MM.1S (cell line): ENCODE results near the gene SRSF5.

Source experiments
- DNase-seq: peaks from one replicate; pipeline ENCODE4 v3.0.0-alpha.2; 2015
- H2AFZ ChIP-seq: fragments of 300-600 bp; sonication (generic); 2 replicates; pipeline ENCODE4 v1.6.0; 2016; ENCODE audit warnings: antibody characterized with exemption, low read length
- H3F3A ChIP-seq: fragments of 300-600 bp; sonication (generic); 2 replicates; pipeline ENCODE4 v1.6.1; 2016; ENCODE audit warnings: mild to moderate bottlenecking, antibody characterized with exemption, low read length, moderate library complexity, mixed read lengths; ENCODE audit not compliant: insufficient read depth
- H3K27ac ChIP-seq: fragments of 300-600 bp; sonication (generic); 2 replicates; pipeline ENCODE4 v1.5.1; 2016; ENCODE audit warnings: mild to moderate bottlenecking, low read length
- H3K27me3 ChIP-seq: fragments of 300-600 bp; sonication (generic); replicated peaks from 2 replicates; pipeline ENCODE4 v1.6.0; 2016; ENCODE audit warnings: low read length; ENCODE audit not compliant: insufficient read depth
- H3K36me3 ChIP-seq: fragments of 300-600 bp; sonication (generic); replicated peaks from 2 replicates; pipeline ENCODE4 v1.6.1; 2016; ENCODE audit warnings: mild to moderate bottlenecking, low read length, mixed read lengths; ENCODE audit not compliant: insufficient read depth
- H3K4me1 ChIP-seq: fragments of 300-600 bp; sonication (generic); 2 replicates; pipeline ENCODE4 v1.6.1; 2016; ENCODE audit warnings: low read length, mixed read lengths
- H3K4me2 ChIP-seq: fragments of 300-600 bp; sonication (generic); 2 replicates; pipeline ENCODE4 v1.6.0; 2016; ENCODE audit warnings: low read depth, low read length
- H3K4me3 ChIP-seq: fragments of 300-600 bp; sonication (generic); 2 replicates; pipeline ENCODE4 v1.5.1; 2016; ENCODE audit warnings: low read length, mixed read lengths
- H3K79me2 ChIP-seq: fragments of 300-600 bp; sonication (generic); 2 replicates; pipeline ENCODE4 v1.6.1; 2016; ENCODE audit warnings: mixed run types, low read length, mixed read lengths
- H3K9ac ChIP-seq: fragments of 300-600 bp; sonication (generic); 2 replicates; pipeline ENCODE4 v1.6.1; 2016; ENCODE audit warnings: low read length, mixed read lengths
- H3K9me2 ChIP-seq: fragments of 300-600 bp; sonication (generic); replicated peaks from 2 replicates; pipeline ENCODE4 v1.6.1; 2016; ENCODE audit warnings: mild to moderate bottlenecking, low read length, mixed read lengths; ENCODE audit not compliant: insufficient read depth
- H3K9me3 ChIP-seq: fragments of 300-600 bp; sonication (generic); replicated peaks from 2 replicates; pipeline ENCODE4 v1.6.1; 2016; ENCODE audit warnings: mild to moderate bottlenecking, low read length, mixed read lengths; ENCODE audit not compliant: insufficient read depth
- H4K20me1 ChIP-seq: fragments of 300-600 bp; sonication (generic); 2 replicates; pipeline ENCODE4 v1.6.1; 2016; ENCODE audit warnings: mild to moderate bottlenecking, low read length, moderate library complexity, mixed read lengths; ENCODE audit not compliant: insufficient read depth
- EZH2 ChIP-seq: fragments of 300-600 bp; sonication (generic); optimal IDR thresholded peaks from 2 replicates; pipeline ENCODE3; 2017; ENCODE audit warnings: low read depth, mild to moderate bottlenecking, antibody characterized with exemption, low read length, mixed read lengths
- EZH2phosphoT487 ChIP-seq: fragments of 300-600 bp; sonication (generic); IDR thresholded peaks from 2 replicates; pipeline ENCODE4 v1.6.1; 2018; ENCODE audit warnings: antibody characterized with exemption, low read length
- TF ChIP-seq, protein P1 (sequence below): fragments of 300-600 bp; sonication (generic); IDR thresholded peaks from 2 replicates; pipeline ENCODE4 v1.5.1; 2016; ENCODE audit warnings: antibody characterized with exemption, low read length, mixed read lengths

SRSF5 gene

GRCh38 chr14:69780952-69781351 is 14.0 kb downstream of the SRSF5 start:
- no peaks in the 10 kb centered on the region for H3K79me2 ChIP-seq
- H2AFZ ChIP-seq: no peak overlapping the region
- H3K27me3 ChIP-seq: no peaks in the 10 kb centered on the region
- no peak for DNase-seq
- no peak overlapping the region for H3K9ac ChIP-seq
- no peaks in the 10 kb centered on the region for H3K4me1 ChIP-seq
- no peak for TF ChIP-seq EZH2phosphoT487
- TF ChIP-seq EZH2: no peak
- TF ChIP-seq, protein P1, sequence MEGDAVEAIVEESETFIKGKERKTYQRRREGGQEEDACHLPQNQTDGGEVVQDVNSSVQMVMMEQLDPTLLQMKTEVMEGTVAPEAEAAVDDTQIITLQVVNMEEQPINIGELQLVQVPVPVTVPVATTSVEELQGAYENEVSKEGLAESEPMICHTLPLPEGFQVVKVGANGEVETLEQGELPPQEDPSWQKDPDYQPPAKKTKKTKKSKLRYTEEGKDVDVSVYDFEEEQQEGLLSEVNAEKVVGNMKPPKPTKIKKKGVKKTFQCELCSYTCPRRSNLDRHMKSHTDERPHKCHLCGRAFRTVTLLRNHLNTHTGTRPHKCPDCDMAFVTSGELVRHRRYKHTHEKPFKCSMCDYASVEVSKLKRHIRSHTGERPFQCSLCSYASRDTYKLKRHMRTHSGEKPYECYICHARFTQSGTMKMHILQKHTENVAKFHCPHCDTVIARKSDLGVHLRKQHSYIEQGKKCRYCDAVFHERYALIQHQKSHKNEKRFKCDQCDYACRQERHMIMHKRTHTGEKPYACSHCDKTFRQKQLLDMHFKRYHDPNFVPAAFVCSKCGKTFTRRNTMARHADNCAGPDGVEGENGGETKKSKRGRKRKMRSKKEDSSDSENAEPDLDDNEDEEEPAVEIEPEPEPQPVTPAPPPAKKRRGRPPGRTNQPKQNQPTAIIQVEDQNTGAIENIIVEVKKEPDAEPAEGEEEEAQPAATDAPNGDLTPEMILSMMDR: no peak
- no peak overlapping the region for H3K27ac ChIP-seq
- H3K9me2 ChIP-seq: no peaks in the 10 kb centered on the region
- no peak overlapping the region for H3K4me3 ChIP-seq
- H3K36me3 ChIP-seq: no peaks in the 10 kb centered on the region
- no peak overlapping the region for H3K4me2 ChIP-seq
- H4K20me1 ChIP-seq: no peaks in the 10 kb centered on the region
- H3K9me3 ChIP-seq: no peaks in the 10 kb centered on the region
- no peaks in the 10 kb centered on the region for H3F3A ChIP-seq

DNA sequence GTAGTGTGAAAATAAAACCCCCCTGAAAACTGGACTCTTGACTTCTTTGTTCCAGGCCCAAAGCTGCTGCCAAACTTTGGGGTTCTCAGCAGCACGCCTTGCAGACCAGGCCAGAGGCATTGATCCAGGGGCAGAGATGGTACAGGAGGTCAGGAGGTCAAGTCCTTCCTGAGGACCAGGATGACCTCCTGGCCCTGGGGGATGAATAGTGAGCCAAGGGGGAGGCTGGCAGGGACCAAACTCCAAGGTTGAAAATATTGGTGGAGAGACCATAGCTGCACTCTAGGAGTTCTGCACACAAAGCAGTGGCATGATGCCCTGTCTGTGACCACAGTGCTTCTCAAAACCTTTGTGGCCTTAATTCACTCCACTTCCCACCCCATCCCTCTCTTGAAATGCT is 18.0 kb downstream of the SRSF5 start:
- Histone ChIP-seq H3K4me1 (no peaks in the 10 kb centered on the region), H3K9ac (no peak overlapping the region), H3K79me2 (no peaks in the 10 kb centered on the region), H3K27ac (no peak overlapping the region), H3F3A (no peaks in the 10 kb centered on the region), H3K9me2 (no peaks in the 10 kb centered on the region), H3K4me2 (no peak overlapping the region), H3K4me3 (no peak overlapping the region), H3K27me3 (no peaks in the 10 kb centered on the region), H2AFZ (no peak overlapping the region), H3K36me3 (no peaks in the 10 kb centered on the region), H4K20me1 (no peaks in the 10 kb centered on the region), H3K9me3 (no peaks in the 10 kb centered on the region)
- TF ChIP-seq EZH2phosphoT487 (no peak), EZH2 (no peak)
- TF ChIP-seq, protein P1: no peak
- DNase-seq: no peak

- Histone ChIP-seq H3K9ac (no peak overlapping the region), H3K4me3 (no peak overlapping the region), H2AFZ (no peak overlapping the region), H3K4me2 (no peak overlapping the region), H3K36me3 (no peaks in the 10 kb centered on the region), H3K4me1 (no peaks in the 10 kb centered on the region), H3K9me2 (no peaks in the 10 kb centered on the region), H3K9me3 (no peaks in the 10 kb centered on the region), H4K20me1 (no peaks in the 10 kb centered on the region), H3F3A (peaks cover 5% of the 10 kb centered on the region; the same call in 1 of the 2 replicates), H3K27ac (no peak overlapping the region), H3K79me2 (no peaks in the 10 kb centered on the region), H3K27me3 (no peaks in the 10 kb centered on the region)
- DNase-seq: no peak
- no peak for TF ChIP-seq EZH2
- TF ChIP-seq, protein P1: no peak
- TF ChIP-seq EZH2phosphoT487: no peak
These were observed 19.7 kb downstream of the SRSF5 start for GRCh38 chr14:69786603-69787002.
